ENCODE data around the gene ASXL3. TPM values are rescaled to one million over a fixed set of nuclear protein-coding genes. Genes with fewer than 3 reads are reported as not detected.

Gene ASXL3
- 1.4 and 1.8 TPM in 2 replicates for total RNA-seq

DNA sequence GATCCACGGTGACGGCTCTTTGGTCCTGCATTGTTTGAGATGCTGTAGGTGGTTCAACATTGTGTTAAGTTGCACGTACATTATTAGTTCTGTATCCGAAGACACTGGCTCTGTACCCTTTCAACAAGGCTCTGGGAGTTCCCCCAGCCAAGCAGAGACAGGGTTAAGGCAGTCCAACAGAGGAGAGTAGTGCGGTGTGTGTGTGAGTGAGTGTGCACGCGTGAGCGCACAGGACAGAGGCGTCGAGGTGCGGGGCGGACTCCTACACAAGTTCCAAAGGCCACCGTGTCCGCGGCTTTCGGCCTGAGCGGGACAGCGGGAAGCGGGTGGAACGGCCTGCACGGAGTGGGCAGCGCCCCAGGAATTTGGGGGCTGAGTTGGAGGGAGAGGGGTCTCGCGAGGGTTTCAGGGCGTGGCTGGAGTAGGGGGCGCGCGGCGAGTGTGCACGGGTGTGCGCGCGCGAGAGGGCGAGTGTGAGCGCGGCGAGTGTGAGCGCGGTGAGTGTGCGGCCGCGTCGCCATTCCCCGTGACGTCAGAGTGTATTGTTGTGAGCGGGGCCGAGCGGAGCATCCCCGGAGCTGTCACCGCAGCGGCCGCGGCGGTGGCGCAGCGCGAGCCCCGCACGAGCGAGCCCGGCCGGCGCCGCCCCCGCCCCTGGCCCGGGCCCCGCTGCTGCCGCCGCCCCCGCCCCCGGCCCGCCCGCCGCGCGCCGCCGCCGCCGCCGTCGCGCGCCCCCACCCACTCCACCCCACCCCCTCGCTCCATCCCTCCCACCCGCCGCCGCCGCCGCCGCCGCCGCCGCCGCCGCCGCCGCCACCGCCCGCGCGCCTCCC lies at the start of gene ASXL3:
ASXL3 (plus strand) TSS at position 535 of the 833 bp plus-strand sequence. CDS start 413 bp downstream, outside the sequence.
- H3K27me3 ChIP-seq (ENCODE audit: control insufficient read depth, insufficient read depth, low read length), result peaks cover 2% of the 10 kb centered on the region
- H3K4me3 ChIP-seq (ENCODE audit: low read depth, low read length), result peak within 1 kb of the TSS; percentile 83
- TF ChIP-seq, protein P1, sequence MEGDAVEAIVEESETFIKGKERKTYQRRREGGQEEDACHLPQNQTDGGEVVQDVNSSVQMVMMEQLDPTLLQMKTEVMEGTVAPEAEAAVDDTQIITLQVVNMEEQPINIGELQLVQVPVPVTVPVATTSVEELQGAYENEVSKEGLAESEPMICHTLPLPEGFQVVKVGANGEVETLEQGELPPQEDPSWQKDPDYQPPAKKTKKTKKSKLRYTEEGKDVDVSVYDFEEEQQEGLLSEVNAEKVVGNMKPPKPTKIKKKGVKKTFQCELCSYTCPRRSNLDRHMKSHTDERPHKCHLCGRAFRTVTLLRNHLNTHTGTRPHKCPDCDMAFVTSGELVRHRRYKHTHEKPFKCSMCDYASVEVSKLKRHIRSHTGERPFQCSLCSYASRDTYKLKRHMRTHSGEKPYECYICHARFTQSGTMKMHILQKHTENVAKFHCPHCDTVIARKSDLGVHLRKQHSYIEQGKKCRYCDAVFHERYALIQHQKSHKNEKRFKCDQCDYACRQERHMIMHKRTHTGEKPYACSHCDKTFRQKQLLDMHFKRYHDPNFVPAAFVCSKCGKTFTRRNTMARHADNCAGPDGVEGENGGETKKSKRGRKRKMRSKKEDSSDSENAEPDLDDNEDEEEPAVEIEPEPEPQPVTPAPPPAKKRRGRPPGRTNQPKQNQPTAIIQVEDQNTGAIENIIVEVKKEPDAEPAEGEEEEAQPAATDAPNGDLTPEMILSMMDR (IDR thresholded peaks at IDR 0.05; ENCODE audit: insufficient read depth, low read length, poor library complexity, severe bottlenecking), result no peak
- peak; percentile 1 for DNase-seq (ENCODE audit: low read depth)
- no peaks in the 10 kb centered on the region for H3K36me3 ChIP-seq (ENCODE audit: control insufficient read depth, insufficient read depth, low read length)

DNA sequence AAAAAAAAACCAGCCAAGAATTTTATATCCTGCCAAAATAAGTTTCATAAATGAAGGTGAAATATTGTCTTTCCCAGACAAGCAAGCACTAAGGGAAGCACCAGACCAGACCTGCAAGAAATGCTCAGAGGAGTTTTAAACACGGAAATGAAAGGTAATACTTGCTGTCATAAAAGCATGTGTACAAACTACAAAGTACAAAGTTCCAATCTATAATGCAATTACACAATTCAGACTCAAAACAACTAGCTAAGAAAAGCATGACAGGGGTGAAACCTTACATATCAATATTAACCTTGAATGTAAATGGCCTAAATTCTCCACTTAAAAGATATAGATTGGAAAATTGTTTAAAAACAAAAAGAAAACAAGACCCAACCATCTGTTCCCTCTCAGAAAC lies 45.0 kb upstream of the ASXL3 start:
- no peaks in the 10 kb centered on the region for H3K36me3 ChIP-seq (ENCODE audit: control insufficient read depth, insufficient read depth, low read length)
- no peak for DNase-seq (ENCODE audit: low read depth)
- TF ChIP-seq, protein P1 (IDR thresholded peaks at IDR 0.05; ENCODE audit: insufficient read depth, low read length, poor library complexity, severe bottlenecking), result no peak
- H3K27me3 ChIP-seq (ENCODE audit: control insufficient read depth, insufficient read depth, low read length), result no peaks in the 10 kb centered on the region
- no peak overlapping the region for H3K4me3 ChIP-seq (ENCODE audit: low read depth, low read length)

DNA sequence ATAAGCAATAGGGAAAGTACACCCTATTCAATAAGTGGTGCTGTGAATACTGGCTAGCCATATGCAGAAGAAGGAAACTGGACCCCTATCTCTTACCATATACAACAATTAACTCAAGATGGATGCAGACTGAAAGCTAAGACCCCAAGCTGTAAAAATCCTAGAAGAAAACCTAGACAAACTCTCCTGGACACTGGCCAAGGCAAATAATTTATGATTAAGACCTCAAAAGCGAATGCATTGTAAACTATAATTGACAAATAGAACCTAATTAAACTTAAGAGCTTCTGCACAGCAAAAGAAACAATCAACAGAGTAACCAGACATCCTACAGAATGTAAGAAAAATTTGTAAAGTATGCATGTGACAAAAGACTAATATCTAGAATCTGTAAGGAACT lies 41.1 kb upstream of the ASXL3 start:
- no peaks in the 10 kb centered on the region for H3K27me3 ChIP-seq (ENCODE audit: control insufficient read depth, insufficient read depth, low read length)
- TF ChIP-seq, protein P1 (IDR thresholded peaks at IDR 0.05; ENCODE audit: insufficient read depth, low read length, poor library complexity, severe bottlenecking), result no peak
- no peaks in the 10 kb centered on the region for H3K36me3 ChIP-seq (ENCODE audit: control insufficient read depth, insufficient read depth, low read length)
- H3K4me3 ChIP-seq (ENCODE audit: low read depth, low read length), result no peak overlapping the region
- no peak for DNase-seq (ENCODE audit: low read depth)

DNA sequence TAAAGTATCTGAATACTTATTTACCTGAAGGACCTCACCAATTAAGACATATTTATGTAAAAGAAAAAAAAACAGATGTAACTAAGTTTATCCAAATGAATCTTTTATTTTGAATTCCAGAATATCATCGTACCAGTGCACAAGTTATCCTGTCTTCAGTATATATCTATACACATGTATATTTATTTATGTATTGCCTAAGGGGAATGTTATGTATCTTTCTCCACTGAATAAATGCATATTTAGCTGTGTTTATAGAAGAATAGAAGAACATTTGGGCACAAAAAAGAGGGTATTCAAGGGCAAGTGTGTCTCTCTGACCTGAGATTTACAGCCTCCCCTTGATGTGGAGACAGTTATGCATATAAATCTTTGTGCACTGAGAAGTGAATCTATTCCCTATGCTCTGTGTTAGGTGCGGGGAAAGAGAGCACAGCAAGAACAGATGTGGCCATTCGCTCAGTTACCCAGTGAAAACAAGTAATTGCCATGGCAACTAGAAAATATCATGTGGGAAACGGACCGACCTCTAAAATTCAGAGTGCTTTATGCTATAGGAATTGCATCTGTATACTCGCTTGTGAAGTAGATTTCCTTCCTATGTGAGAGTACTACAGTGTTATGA lies 39.5 kb upstream of the ASXL3 start:
- H3K27me3 ChIP-seq (ENCODE audit: control insufficient read depth, insufficient read depth, low read length), result no peaks in the 10 kb centered on the region
- H3K4me3 ChIP-seq (ENCODE audit: low read depth, low read length), result no peak overlapping the region
- H3K36me3 ChIP-seq (ENCODE audit: control insufficient read depth, insufficient read depth, low read length), result no peaks in the 10 kb centered on the region
- TF ChIP-seq, protein P1 (IDR thresholded peaks at IDR 0.05; ENCODE audit: insufficient read depth, low read length, poor library complexity, severe bottlenecking), result no peak
- DNase-seq (ENCODE audit: low read depth), result no peak

DNA sequence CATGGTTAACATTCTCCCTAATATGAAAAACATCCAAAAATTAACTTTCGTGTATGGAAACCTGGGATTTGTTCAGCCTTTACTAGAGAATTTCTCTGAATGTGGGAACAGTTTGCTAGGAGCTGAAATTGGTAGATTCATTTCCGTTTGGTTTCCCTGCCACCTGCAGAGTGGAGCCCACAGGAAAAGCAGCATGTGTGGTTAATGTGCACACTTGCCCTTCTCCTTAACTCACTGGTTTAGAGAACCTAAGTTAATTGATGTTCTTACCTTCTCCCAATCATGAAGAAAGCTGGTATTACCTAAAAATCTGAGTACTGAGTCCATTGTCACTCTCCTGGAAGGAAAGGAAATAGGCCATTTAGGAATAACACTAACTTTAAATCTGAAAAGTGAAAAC lies 37.6 kb upstream of the ASXL3 start:
- no peaks in the 10 kb centered on the region for H3K36me3 ChIP-seq (ENCODE audit: control insufficient read depth, insufficient read depth, low read length)
- DNase-seq (ENCODE audit: low read depth), result no peak
- no peak overlapping the region for H3K4me3 ChIP-seq (ENCODE audit: low read depth, low read length)
- TF ChIP-seq, protein P1 (IDR thresholded peaks at IDR 0.05; ENCODE audit: insufficient read depth, low read length, poor library complexity, severe bottlenecking), result no peak
- H3K27me3 ChIP-seq (ENCODE audit: control insufficient read depth, insufficient read depth, low read length), result no peaks in the 10 kb centered on the region
